Fibroblast of lung (primary cell): ENCODE measurements around the gene EML1. TPM values are rescaled to one million over a fixed set of nuclear protein-coding genes. Genes with fewer than 3 reads are reported as not detected.

Experiments used
- DNase-seq, 2 donors: peaks; one replicate each; pipeline versions ENCODE4 v3.0.0 to v3.0.0-alpha.2; 2010; ENCODE audit warnings: low read depth in 2 of 2
- H2AFZ ChIP-seq: 2 replicates; pipeline ENCODE4 v1.5.1; 2012; ENCODE audit warnings: low read length, control low read depth, inconsistent platforms
- H3K27ac ChIP-seq: 2 replicates; pipeline ENCODE4 v1.5.1; 2011; ENCODE audit warnings: low read length, control low read depth; ENCODE audit not compliant: insufficient read depth
- H3K27me3 ChIP-seq: 2 replicates; pipeline ENCODE4 v1.5.1; 2011; ENCODE audit warnings: mild to moderate bottlenecking, low read length; ENCODE audit not compliant: control insufficient read depth, insufficient read depth
- H3K36me3 ChIP-seq: 2 replicates; pipeline ENCODE4 v1.5.1; 2011; ENCODE audit warnings: low read length; ENCODE audit not compliant: control insufficient read depth, insufficient read depth
- H3K4me1 ChIP-seq: 2 replicates; pipeline ENCODE4 v1.5.1; 2011; ENCODE audit warnings: low read length; ENCODE audit not compliant: control insufficient read depth, insufficient read depth; ENCODE audit errors: extremely low read depth
- H3K4me2 ChIP-seq: 2 replicates; pipeline ENCODE4 v1.5.1; 2011; ENCODE audit warnings: low read length, control low read depth; ENCODE audit not compliant: insufficient read depth; ENCODE audit errors: extremely low read depth
- H3K4me3 ChIP-seq, 4 experiments: fragments of 200-600 bp in 1 of 4; sonication (generic) in 1 of 4; replicated peaks in 1 of 4; 2 replicates each; pipeline ENCODE4 v1.5.1; 2011 to 2016; ENCODE audit warnings: low read length in 4 of 4, low read depth in 3 of 4, mild to moderate bottlenecking in 3 of 4, control low read depth in 2 of 4, inconsistent platforms in 1 of 4, mixed read lengths in 1 of 4; ENCODE audit not compliant: insufficient read depth in 1 of 4; ENCODE audit errors: control extremely low read depth in 1 of 4
- H3K79me2 ChIP-seq: 2 replicates; pipeline ENCODE4 v1.5.1; 2012; ENCODE audit warnings: mild to moderate bottlenecking, low read length, inconsistent platforms; ENCODE audit not compliant: control insufficient read depth, insufficient read depth
- H3K9ac ChIP-seq: 2 replicates; pipeline ENCODE4 v1.5.1; 2011; ENCODE audit warnings: mild to moderate bottlenecking, low read length, control low read depth; ENCODE audit not compliant: insufficient read depth
- H3K9me3 ChIP-seq: 2 replicates; pipeline ENCODE4 v1.5.1; 2012; ENCODE audit warnings: low read depth, low read length; ENCODE audit not compliant: control insufficient read depth, insufficient read depth
- H4K20me1 ChIP-seq: 2 replicates; pipeline ENCODE4 v1.5.1; 2011; ENCODE audit warnings: low read length; ENCODE audit not compliant: control insufficient read depth, insufficient read depth; ENCODE audit errors: extremely low read depth
- EZH2 ChIP-seq: IDR thresholded peaks from 2 replicates; pipeline ENCODE4 v1.5.1; 2012; ENCODE audit warnings: low read length, control low read depth, mild to moderate bottlenecking; ENCODE audit errors: missing control alignments
- polyA plus RNA-seq, 2 donors: library from polyadenylated mRNA; depleted of rRNA in 1 of 2; stranded (reverse) in 1 of 2; unstranded in 1 of 2; fragments of >200 nt; gene quantifications; 2 replicates each; pipeline ENCODE4 v1.2.1, GENCODE V29; 2011 to 2012; ENCODE audit warnings: missing spikeins in 1 of 2
- total RNA-seq: library from RNA; depleted of rRNA; stranded (reverse); fragments of >200 nt; gene quantifications from 2 replicates; pipeline ENCODE4 v1.2.1, GENCODE V29; 2014
- TF ChIP-seq, protein P1 (sequence below), 2 donors: IDR thresholded peaks in 1 of 2; conservative IDR thresholded peaks in 1 of 2; 1 replicate in 1 of 2; 2 replicates in 1 of 2; pipeline ENCODE4 v1.5.1; 2011 to 2012; ENCODE audit warnings: low read length in 2 of 2, control low read depth in 1 of 2, inconsistent platforms in 1 of 2, low read depth in 1 of 2, mild to moderate bottlenecking in 1 of 2

EML1 gene
- total and polyA plus RNA-seq, 2 donors (not counting 1 experiment from before 2014, with no cell fraction given): 22.4 to 74.5 TPM

- H3K79me2 ChIP-seq: no peaks in the 10 kb centered on the region
- DNase-seq: no peak
- H3K4me1 ChIP-seq: peaks cover 9% of the 10 kb centered on the region
- no peak overlapping the region for H3K4me3 ChIP-seq
- no peaks in the 10 kb centered on the region for H3K9me3 ChIP-seq
- H3K27me3 ChIP-seq: no peaks in the 10 kb centered on the region
- no peak overlapping the region for H3K9ac ChIP-seq
- no peak overlapping the region for H3K4me2 ChIP-seq
- no peak overlapping the region for H3K27ac ChIP-seq
- no peaks in the 10 kb centered on the region for H3K36me3 ChIP-seq
- no peaks in the 10 kb centered on the region for H4K20me1 ChIP-seq
- no peak overlapping the region for H2AFZ ChIP-seq
- no peak for TF ChIP-seq EZH2
- TF ChIP-seq, protein P1, sequence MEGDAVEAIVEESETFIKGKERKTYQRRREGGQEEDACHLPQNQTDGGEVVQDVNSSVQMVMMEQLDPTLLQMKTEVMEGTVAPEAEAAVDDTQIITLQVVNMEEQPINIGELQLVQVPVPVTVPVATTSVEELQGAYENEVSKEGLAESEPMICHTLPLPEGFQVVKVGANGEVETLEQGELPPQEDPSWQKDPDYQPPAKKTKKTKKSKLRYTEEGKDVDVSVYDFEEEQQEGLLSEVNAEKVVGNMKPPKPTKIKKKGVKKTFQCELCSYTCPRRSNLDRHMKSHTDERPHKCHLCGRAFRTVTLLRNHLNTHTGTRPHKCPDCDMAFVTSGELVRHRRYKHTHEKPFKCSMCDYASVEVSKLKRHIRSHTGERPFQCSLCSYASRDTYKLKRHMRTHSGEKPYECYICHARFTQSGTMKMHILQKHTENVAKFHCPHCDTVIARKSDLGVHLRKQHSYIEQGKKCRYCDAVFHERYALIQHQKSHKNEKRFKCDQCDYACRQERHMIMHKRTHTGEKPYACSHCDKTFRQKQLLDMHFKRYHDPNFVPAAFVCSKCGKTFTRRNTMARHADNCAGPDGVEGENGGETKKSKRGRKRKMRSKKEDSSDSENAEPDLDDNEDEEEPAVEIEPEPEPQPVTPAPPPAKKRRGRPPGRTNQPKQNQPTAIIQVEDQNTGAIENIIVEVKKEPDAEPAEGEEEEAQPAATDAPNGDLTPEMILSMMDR (conservative IDR thresholded peaks at IDR 0.05 in 1 of 2, IDR thresholded peaks at IDR 0.05 in 1 of 2; ENCODE audit: low read depth in 1 of 2, low read length in 2 of 2): no peak
Measured at GRCh38 chr14:99966037-99966835, 173.0 kb downstream of the EML1 start.

DNA sequence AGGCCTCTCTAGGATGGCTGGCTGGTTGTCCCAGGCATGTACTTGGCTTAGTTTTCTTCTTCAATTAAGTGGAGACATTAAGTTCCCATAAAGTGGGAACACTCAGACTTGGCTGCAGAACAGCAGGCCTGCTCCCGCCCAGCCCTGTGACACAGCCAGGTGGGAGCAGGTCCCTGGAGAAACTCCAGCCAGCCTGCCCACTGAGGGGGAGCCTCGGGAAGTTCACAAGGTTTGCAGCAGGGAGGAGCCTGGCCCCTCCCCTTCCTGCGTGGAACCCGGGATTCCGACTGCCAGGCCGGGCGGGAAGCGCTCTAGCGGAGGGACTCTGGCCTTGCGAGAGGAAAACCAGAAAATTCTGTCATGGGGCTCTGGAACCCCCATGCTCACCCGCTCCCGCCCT, 173.7 kb downstream of the EML1 start:
- no peak for DNase-seq
- H3K36me3 ChIP-seq: no peaks in the 10 kb centered on the region
- H3K27ac ChIP-seq: no peak overlapping the region
- H3K9me3 ChIP-seq: no peaks in the 10 kb centered on the region
- H3K27me3 ChIP-seq: no peaks in the 10 kb centered on the region
- H2AFZ ChIP-seq: no peak overlapping the region
- H3K9ac ChIP-seq: no peak overlapping the region
- no peak overlapping the region for H3K4me2 ChIP-seq
- no peaks in the 10 kb centered on the region for H3K79me2 ChIP-seq
- H3K4me1 ChIP-seq: peaks cover 9% of the 10 kb centered on the region
- no peaks in the 10 kb centered on the region for H4K20me1 ChIP-seq
- H3K4me3 ChIP-seq: no peak overlapping the region
- TF ChIP-seq, protein P1 (conservative IDR thresholded peaks at IDR 0.05 in 1 of 2, IDR thresholded peaks at IDR 0.05 in 1 of 2; ENCODE audit: low read depth in 1 of 2, low read length in 2 of 2): no peak
- no peak for TF ChIP-seq EZH2

GRCh38 chr14:99968191-99968920, 175.1 kb downstream of the EML1 start:
- DNase-seq: peak; percentile 74 to 96
- Histone ChIP-seq H3K79me2 (peaks cover 3% of the 10 kb centered on the region), H3K4me1 (peaks cover 9% of the 10 kb centered on the region), H3K27ac (peak overlapping the region; percentile 17), H3K4me2 (peak overlapping the region; percentile 51), H3K9me3 (no peaks in the 10 kb centered on the region), H3K4me3 (no peak overlapping the region), H4K20me1 (no peaks in the 10 kb centered on the region), H3K9ac (no peak overlapping the region), H3K36me3 (no peaks in the 10 kb centered on the region), H3K27me3 (no peaks in the 10 kb centered on the region), H2AFZ (no peak overlapping the region)
- TF ChIP-seq, protein P1 (conservative IDR thresholded peaks at IDR 0.05 in 1 of 2, IDR thresholded peaks at IDR 0.05 in 1 of 2; ENCODE audit: low read depth in 1 of 2, low read length in 2 of 2): no peak
- no peak for TF ChIP-seq EZH2
